GM23338 (cell line): Measurements from ENCODE around the gene CTF1. TPM values are rescaled to one million over a fixed set of nuclear protein-coding genes. Genes with fewer than 3 reads are reported as not detected.
A peak's percentile ranks its signal among the peaks of the same experiment; 100 is the strongest.

Source experiments
- ATAC-seq: fragments of 200-7000 bp; cut with Tn5 transposase; 3 replicates; pipeline ENCODE4 v1.9.1; 2020
- DNase-seq: peaks from one replicate; pipeline ENCODE4 v3.0.0-alpha.2; 2015; ENCODE audit warnings: low spot score
- H2AFZ ChIP-seq: fragments of 200-600 bp; sonication (generic); 2 replicates; pipeline ENCODE4 v1.8.0; 2016; ENCODE audit warnings: antibody characterized with exemption, mild to moderate bottlenecking, moderate library complexity
- H3F3A ChIP-seq: fragments of 200-600 bp; sonication (generic); replicated peaks from 2 replicates; pipeline ENCODE4 v1.8.0; 2017; ENCODE audit warnings: antibody characterized with exemption, mixed run types, low read depth
- H3K27ac ChIP-seq: fragments of 200-600 bp; sonication (generic); 2 replicates; pipeline ENCODE4 v1.6.1; 2016; ENCODE audit warnings: low read depth
- H3K27me3 ChIP-seq: fragments of 200-600 bp; sonication (generic); 2 replicates; pipeline ENCODE4 v1.8.0; 2016; ENCODE audit warnings: mild to moderate bottlenecking, mixed run types, moderate library complexity; ENCODE audit not compliant: insufficient read depth
- H3K36me3 ChIP-seq: fragments of 200-600 bp; sonication (generic); 2 replicates; pipeline ENCODE4 v1.8.0; 2016; ENCODE audit warnings: mild to moderate bottlenecking; ENCODE audit not compliant: insufficient read depth
- H3K4me1 ChIP-seq: fragments of 200-600 bp; sonication (generic); 2 replicates; pipeline ENCODE4 v1.8.0; 2016; ENCODE audit warnings: mild to moderate bottlenecking, moderate library complexity; ENCODE audit not compliant: insufficient read depth
- H3K4me2 ChIP-seq: fragments of 200-600 bp; sonication (generic); 2 replicates; pipeline ENCODE4 v1.7.1; 2017; ENCODE audit warnings: mixed run types
- H3K4me3 ChIP-seq: fragments of 200-600 bp; sonication (generic); 2 replicates; pipeline ENCODE4 v1.6.1; 2016; ENCODE audit warnings: mixed run types
- H3K79me2 ChIP-seq: fragments of 200-600 bp; sonication (generic); replicated peaks from 2 replicates; pipeline ENCODE4 v1.8.0; 2017; ENCODE audit warnings: mild to moderate bottlenecking; ENCODE audit not compliant: insufficient read depth
- H3K9me2 ChIP-seq: fragments of 200-600 bp; sonication (generic); 2 replicates; pipeline ENCODE4 v1.8.0; 2017; ENCODE audit not compliant: insufficient read depth
- H4K20me1 ChIP-seq: fragments of 200-600 bp; sonication (generic); replicated peaks from 2 replicates; pipeline ENCODE4 v1.8.0; 2017; ENCODE audit warnings: mild to moderate bottlenecking; ENCODE audit not compliant: insufficient read depth
- H3K27ac Mint-ChIP-seq: 2 replicates; pipeline ENCODE4 v1.8.0; 2020; ENCODE audit warnings: inconsistent platforms, mild to moderate bottlenecking, moderate library complexity, mixed read lengths
- H3K27me3 Mint-ChIP-seq: 3 replicates; pipeline ENCODE4 v1.8.0; 2022; ENCODE audit warnings: low read depth, mild to moderate bottlenecking, moderate library complexity, mixed read lengths, inconsistent platforms; ENCODE audit not compliant: insufficient read depth, poor library complexity
- H3K36me3 Mint-ChIP-seq: 3 replicates; pipeline ENCODE4 v1.8.0; 2021; ENCODE audit warnings: low read depth, mild to moderate bottlenecking, inconsistent platforms, moderate library complexity, mixed read lengths
- H3K4me1 Mint-ChIP-seq: 3 replicates; pipeline ENCODE4 v1.8.0; 2020; ENCODE audit warnings: mild to moderate bottlenecking, inconsistent platforms, mixed read lengths
- H3K4me3 Mint-ChIP-seq: 3 replicates; pipeline ENCODE4 v1.8.0; 2021; ENCODE audit warnings: moderate library complexity, mild to moderate bottlenecking, inconsistent platforms, mixed read lengths
- H3K9me3 Mint-ChIP-seq: 3 replicates; pipeline ENCODE4 v1.8.0; 2020; ENCODE audit warnings: moderate library complexity, mild to moderate bottlenecking, inconsistent platforms, mixed read lengths
- CREB1 ChIP-seq: fragments of 250-450 bp; sonication (Bioruptor Pico); IDR thresholded peaks from 2 replicates; pipeline ENCODE4 v1.5.0; 2020; ENCODE audit warnings: low read depth, mild to moderate bottlenecking, moderate library complexity
- EZH2 ChIP-seq: fragments of 200-600 bp; sonication (generic); IDR thresholded peaks from one replicate; pipeline ENCODE4 v1.8.0; 2017; ENCODE audit warnings: antibody characterized with exemption, mild to moderate bottlenecking, low read depth; ENCODE audit not compliant: unreplicated experiment
- EZH2phosphoT487 ChIP-seq: fragments of 200-600 bp; sonication (generic); IDR thresholded peaks from one replicate; pipeline ENCODE4 v1.8.1; 2018; ENCODE audit warnings: antibody characterized with exemption; ENCODE audit not compliant: unreplicated experiment
- JUNB ChIP-seq: IDR thresholded peaks from one replicate; pipeline ENCODE4 v1.6.1; 2016; ENCODE audit warnings: antibody characterized with exemption; ENCODE audit not compliant: unreplicated experiment
- NANOG ChIP-seq: IDR thresholded peaks from 2 replicates; pipeline ENCODE4 v1.6.1; 2016; ENCODE audit warnings: antibody characterized with exemption, borderline replicate concordance
- POLR2AphosphoS5 ChIP-seq: IDR thresholded peaks from 2 replicates; pipeline ENCODE4 v1.6.1; 2016; ENCODE audit warnings: antibody characterized with exemption, low read depth
- REST ChIP-seq: IDR thresholded peaks from one replicate; pipeline ENCODE4 v1.6.1; 2018; ENCODE audit warnings: antibody characterized with exemption; ENCODE audit not compliant: unreplicated experiment
- STAT1 ChIP-seq: IDR thresholded peaks from one replicate; pipeline ENCODE4 v1.6.1; 2016; ENCODE audit warnings: antibody characterized with exemption; ENCODE audit not compliant: unreplicated experiment
- ZNF114 ChIP-seq: fragments of 250-450 bp; sonication (Bioruptor Pico); IDR thresholded peaks from 2 replicates; pipeline ENCODE4 v1.5.0; 2020; ENCODE audit warnings: mild to moderate bottlenecking, moderate library complexity
- ZNF331 ChIP-seq: fragments of 250-450 bp; sonication (Bioruptor Pico); IDR thresholded peaks from 2 replicates; pipeline ENCODE4 v1.5.0; 2020; ENCODE audit warnings: low read depth, mild to moderate bottlenecking, moderate library complexity
- ZNF462 ChIP-seq: fragments of 250-450 bp; sonication (Bioruptor Pico); IDR thresholded peaks from 2 replicates; pipeline ENCODE4 v1.5.0; 2020; ENCODE audit warnings: mild to moderate bottlenecking, moderate library complexity
- polyA plus RNA-seq: library from polyadenylated mRNA; unstranded; fragments of >200 nt; fragmentation: Nextera tagmentation; extraction: Ambion mirVana; gene quantifications from 2 replicates; pipeline ENCODE4 v1.2.1, GENCODE V29; 2016
- total RNA-seq: library from RNA; depleted of rRNA; stranded (reverse); fragments of >200 nt; shearing (Covaris generic); gene quantifications from 2 replicates; pipeline ENCODE4 v1.2.3, GENCODE V29; 2014
- TF ChIP-seq, protein P1 (sequence below): IDR thresholded peaks from 2 replicates; pipeline ENCODE4 v1.6.1; 2016; ENCODE audit warnings: antibody characterized with exemption
- TF ChIP-seq, protein P2 (sequence below), 2 experiments: fragments of 200-600 bp in 1 of 2; sonication (generic) in 1 of 2; conservative IDR thresholded peaks; 2 replicates each; pipeline versions ENCODE4 v1.5.1 to v1.6.1; 2016 to 2017; ENCODE audit warnings: antibody characterized with exemption in 2 of 2, low read depth in 2 of 2, mild to moderate bottlenecking in 2 of 2, moderate library complexity in 1 of 2

CTF1 gene
- total and polyA plus RNA-seq, 2 experiments from 2014 or later: 0.24 to 0.52 TPM

DNA sequence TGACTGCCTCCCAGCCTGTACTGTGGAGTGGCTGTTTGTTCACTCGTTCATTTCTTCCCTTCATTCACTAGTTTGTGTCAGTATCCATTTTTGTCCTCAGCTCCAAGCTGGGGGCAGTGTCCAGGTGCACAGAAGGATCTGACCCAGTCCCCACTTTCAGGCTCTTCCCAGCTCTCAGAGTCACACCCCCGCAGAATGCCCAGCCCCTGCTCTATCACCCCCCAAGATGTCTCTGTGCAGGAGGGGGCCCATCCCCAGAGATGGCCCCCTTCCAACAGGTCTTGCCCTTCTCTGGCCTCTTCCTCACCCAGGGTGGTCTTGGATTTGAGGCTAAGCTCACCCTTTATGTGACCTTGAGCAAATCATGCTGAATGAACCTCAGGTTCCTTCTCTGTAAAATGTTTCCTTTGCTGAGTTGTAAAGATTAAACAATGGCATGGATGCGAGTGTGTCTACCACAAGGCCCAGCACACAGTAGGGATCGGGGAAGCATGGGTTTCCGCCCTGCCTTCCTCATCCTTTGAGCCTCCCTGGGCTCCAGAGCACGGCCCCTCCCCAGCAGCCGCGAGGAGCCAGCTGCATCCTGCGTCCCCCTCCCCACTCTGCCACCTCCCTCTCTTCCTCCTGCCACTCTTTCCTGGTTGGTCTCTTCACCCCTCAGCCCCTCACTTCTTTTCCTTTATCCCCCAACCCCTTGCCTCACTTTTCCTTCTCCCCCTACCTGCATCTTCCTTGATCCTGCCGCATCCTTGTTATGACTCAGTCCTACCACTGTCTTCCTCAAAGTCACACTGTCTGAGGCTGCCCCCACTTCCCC, 29.8 kb downstream of the CTF1 start:
- Mint-ChIP-seq H3K27ac (peak overlapping the region; percentile 42; the same call in 1 of the 2 replicates), H3K9me3 (no peaks in the 10 kb centered on the region), H3K4me1 (peaks cover 11% of the 10 kb centered on the region), H3K36me3 (peaks cover 27% of the 10 kb centered on the region), H3K27me3 (peaks cover 14% of the 10 kb centered on the region), H3K4me3 (peak overlapping the region; percentile 60)
- DNase-seq: no peak
- 0 out of 2 replicates have a peak overlapping the region, but pooled peaks have one; percentile 19 for H3K27ac ChIP-seq
- no peaks in the 10 kb centered on the region for H3K9me2 ChIP-seq
- H3K27me3 ChIP-seq: no peaks in the 10 kb centered on the region
- H3K36me3 ChIP-seq: peaks cover 18% of the 10 kb centered on the region
- H3K79me2 ChIP-seq: peaks cover 18% of the 10 kb centered on the region
- ATAC-seq: no peak
- no peak overlapping the region for H3K4me2 ChIP-seq
- H3K4me1 ChIP-seq: peaks cover 9% of the 10 kb centered on the region; the same call in 1 of the 2 replicates
- peaks cover 4% of the 10 kb centered on the region; the same call in 1 of the 2 replicates for H4K20me1 ChIP-seq
- TF ChIP-seq, protein P1, sequence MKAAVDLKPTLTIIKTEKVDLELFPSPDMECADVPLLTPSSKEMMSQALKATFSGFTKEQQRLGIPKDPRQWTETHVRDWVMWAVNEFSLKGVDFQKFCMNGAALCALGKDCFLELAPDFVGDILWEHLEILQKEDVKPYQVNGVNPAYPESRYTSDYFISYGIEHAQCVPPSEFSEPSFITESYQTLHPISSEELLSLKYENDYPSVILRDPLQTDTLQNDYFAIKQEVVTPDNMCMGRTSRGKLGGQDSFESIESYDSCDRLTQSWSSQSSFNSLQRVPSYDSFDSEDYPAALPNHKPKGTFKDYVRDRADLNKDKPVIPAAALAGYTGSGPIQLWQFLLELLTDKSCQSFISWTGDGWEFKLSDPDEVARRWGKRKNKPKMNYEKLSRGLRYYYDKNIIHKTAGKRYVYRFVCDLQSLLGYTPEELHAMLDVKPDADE: no peak
- TF ChIP-seq ZNF462 (CRISPR knock-in tag) (no peak), CREB1 (no peak), ZNF114 (CRISPR knock-in tag) (no peak), POLR2AphosphoS5 (no peak), ZNF331 (CRISPR knock-in tag) (no peak), NANOG (no peak), REST (no peak), JUNB (no peak), STAT1 (no peak), EZH2phosphoT487 (no peak), EZH2 (no peak)
- TF ChIP-seq, protein P2, sequence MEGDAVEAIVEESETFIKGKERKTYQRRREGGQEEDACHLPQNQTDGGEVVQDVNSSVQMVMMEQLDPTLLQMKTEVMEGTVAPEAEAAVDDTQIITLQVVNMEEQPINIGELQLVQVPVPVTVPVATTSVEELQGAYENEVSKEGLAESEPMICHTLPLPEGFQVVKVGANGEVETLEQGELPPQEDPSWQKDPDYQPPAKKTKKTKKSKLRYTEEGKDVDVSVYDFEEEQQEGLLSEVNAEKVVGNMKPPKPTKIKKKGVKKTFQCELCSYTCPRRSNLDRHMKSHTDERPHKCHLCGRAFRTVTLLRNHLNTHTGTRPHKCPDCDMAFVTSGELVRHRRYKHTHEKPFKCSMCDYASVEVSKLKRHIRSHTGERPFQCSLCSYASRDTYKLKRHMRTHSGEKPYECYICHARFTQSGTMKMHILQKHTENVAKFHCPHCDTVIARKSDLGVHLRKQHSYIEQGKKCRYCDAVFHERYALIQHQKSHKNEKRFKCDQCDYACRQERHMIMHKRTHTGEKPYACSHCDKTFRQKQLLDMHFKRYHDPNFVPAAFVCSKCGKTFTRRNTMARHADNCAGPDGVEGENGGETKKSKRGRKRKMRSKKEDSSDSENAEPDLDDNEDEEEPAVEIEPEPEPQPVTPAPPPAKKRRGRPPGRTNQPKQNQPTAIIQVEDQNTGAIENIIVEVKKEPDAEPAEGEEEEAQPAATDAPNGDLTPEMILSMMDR (conservative IDR thresholded peaks at IDR 0.05; ENCODE audit: low read depth in 2 of 2): no peak
- no peak overlapping the region for H3K4me3 ChIP-seq
- no peak overlapping the region for H2AFZ ChIP-seq
- peaks cover 7% of the 10 kb centered on the region; the same call in 1 of the 2 replicates for H3F3A ChIP-seq
